ENCODE results near the gene KCNMA1.
"Not testable (repeated sequence)": the region's sequence is repeated elsewhere in the genome, so short reads cannot be mapped to it uniquely, and the experiment has no call there.

Gene KCNMA1

DNA sequence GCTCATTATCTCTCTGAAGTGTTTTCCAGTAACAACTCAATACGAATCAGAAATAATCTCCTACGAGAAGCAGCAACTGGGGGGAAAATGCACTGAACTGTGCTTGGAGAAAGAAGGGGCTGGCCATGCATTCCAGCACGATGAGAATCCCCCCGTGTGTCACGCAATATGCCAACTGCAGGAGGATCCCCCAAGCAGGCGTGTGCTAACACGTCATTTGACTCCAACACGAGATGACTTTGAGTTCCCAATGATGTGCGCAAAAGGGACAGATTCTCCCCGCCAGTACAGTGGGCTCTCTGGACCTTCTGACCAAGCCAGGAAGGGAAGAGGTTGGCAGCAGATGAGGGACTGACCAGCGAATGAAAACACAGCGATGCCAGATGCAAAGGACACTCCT lies 105.5 kb downstream of the KCNMA1 start:
- no peak for DNase-seq (ENCODE audit: low read depth in 2 of 2)

DNA sequence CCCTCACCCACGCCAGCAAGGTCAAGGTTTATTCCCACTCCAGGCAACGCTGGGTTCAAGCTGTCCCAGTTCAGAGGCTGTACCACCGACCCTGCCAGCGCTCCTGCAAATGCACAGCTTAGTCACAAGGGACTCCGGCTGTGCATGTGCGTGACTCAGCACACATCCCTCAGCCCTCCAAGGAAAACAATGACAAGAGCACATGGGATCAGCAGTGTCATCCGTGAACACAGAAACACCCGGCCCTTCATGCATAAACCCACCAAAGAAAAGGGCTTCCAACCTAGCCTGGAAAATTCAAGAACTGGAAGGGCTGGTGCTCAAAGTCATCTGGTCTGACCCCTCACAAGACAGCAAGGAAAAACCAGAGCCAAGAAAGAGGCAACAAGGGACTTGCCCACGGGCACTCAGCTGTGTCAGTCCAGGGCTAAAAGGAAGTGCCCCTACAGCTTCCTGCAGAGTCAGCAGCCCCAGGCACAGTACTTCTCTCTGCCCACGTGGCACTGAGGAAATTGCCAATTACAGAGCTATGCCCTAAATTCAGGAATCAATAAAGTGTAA lies 106.1 kb downstream of the KCNMA1 start:
- no peak for DNase-seq (ENCODE audit: low read depth in 2 of 2)

DNA sequence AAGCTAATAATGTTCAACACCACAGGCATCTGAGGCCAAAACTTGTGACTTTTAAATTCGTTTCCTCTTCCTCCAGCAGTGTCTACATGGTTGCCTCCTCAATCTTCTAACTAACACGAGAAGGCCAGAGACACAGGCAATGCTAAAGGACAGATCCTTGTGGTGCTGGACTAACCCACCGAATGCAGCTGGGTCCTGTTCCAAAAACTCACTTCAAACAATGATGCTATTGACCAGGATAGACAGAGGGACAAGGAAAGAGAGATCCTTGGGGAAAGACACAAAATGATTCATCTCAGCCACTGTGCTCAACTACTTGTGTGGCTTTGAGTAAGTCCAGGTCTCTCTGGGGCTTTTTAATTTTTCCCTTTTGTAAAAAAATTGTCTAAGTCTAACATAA lies 107.6 kb downstream of the KCNMA1 start:
- DNase-seq (ENCODE audit: low read depth in 2 of 2), result no peak

DNA sequence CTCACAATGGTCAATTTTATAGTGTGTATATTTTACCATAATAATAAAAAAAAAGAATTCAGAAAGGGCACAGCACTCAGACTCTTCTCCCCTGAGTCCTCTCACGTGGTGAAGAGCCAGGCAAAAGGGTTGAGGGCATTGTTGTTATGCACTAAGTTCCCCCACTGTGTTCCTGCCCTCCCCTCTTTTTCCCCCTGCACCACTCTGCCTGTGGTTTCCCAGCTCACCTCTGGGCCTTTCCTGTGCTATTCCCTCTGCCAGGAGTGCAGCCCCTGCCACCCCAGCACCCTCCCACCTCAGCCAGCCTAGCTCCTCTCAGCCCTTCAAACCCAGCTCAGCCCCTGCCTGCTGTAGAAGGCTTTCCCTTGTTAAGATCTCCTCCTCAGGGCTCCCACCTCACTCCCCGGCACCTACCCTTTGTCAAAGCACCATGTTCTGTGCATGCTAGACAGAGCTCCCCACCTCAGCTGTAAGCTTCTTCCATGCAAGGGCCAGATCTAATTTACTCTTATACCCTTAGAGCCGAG lies 108.5 kb downstream of the KCNMA1 start:
- no peak for DNase-seq (ENCODE audit: low read depth in 2 of 2)

DNA sequence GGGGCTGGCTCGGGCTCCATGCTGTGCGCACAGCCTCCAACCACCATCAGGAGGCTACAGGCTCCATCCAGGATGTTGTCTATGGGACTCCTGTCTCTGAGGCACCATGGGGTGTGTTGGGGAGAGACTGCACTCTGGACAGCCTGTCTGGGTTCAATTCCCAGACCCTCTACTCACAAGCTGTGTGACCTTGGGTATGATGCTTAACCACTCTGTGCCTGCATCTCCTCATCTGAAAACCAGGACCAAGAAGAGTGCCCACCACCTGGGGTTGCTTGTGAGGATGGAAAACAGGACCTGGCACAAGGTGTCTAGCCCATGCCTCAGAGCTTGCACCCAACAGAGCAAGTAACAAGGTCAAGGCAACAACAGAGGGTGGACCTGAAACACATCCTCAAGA lies 109.8 kb downstream of the KCNMA1 start:
- DNase-seq (ENCODE audit: low read depth in 2 of 2), result no peak

DNA sequence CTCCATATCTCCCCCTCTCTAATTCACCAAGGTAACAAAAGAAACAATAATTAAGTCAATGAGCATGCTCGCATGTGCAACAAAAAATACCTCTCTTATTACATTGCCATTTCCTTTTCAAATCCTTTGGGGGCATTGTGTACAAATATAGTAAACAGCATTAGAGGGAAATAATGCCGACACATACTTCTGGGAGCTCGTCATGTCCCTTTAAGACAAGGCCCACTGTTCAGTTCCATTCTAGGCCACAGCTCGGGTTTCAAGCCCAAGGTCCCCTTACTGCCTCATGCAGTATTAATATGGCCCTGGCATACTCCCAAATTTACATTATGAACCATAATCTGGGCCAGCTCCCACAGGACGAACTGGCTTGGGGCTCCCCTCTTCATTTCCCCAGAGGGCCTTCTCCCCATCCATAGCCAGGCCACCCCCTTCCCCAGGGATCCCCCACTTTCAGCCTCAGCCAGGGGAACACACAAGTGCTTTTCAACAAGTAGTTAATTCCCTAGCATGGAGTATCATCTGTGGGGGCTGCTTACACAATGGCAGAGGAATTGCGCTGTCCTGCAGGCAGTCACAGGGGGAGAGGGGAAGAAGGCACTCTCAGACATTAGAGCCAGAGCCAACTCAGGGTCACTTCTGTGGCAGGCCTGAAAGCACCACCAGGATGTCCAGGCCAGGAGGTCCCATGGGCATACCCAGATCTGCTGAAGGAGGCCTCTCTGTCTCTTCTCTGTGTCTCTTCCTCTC lies 110.6 kb downstream of the KCNMA1 start:
- DNase-seq (ENCODE audit: low read depth in 2 of 2), result no peak

DNA sequence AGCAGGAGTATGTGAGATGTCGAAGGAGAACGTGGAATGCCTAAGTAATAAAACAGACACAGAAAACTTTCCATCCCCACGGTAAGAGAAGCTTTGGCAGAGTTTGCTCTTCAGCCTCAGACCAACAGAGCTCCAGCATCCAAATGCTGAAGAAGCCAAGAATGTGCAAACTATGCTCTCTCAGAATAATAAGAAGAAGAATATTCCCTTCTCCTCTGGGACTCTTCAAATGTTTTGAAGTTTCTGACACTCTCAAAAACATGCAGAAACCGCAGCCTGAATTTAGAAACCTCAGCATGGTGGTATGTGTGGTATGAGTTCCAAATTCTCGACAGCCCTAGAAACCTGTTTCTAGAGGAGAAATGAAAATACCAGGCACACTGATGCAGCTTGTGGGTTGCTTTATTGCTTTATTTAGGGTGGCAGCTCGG lies 113.3 kb downstream of the KCNMA1 start:
- no peak for DNase-seq (ENCODE audit: low read depth in 2 of 2)

DNA sequence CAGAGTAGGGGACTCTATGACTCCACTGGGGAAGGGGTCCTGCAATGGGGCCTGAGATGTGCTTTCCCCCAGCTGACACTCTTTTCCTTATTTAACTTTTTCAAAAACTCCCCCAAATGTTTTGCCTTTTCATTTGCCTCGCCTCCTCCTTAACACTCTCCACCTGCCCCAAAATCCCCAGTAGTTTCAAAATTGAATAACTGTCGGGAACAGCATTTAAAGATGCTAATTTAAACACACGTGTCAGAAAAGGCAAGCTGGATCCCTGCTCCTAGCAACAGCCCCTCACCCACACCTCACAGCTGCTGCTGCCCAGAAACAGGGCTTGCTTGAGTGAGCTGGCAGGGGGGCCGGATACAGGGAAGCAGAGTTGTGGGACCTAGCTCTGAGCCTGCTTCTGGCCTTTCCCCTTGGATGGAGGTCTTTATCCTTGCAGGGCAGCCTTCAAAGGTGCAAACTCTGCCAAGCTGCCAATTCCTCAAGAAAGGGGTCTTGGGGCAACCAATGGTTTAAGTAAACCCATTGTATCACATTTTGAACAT lies 115.3 kb downstream of the KCNMA1 start:
- no peak for DNase-seq (ENCODE audit: low read depth in 2 of 2)

DNA sequence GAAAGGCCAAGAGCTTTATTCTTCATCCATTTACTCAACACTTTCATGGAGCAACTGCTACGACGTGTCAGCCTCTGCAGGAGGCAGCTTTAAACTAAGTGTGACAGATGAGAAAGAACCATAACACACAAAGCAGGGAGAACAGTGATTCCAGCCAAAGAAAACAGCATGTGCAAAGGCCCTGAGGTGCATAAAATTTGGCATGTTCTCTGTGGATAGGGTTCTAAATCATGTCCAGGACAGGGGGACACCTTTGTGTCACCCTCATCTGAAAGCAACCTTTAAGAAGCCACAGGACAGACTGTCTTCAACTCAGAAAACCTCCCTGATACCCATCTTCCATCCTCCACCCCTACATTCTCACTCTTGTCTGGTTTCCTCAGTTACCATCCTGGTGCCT lies 116.6 kb downstream of the KCNMA1 start:
- no peak for DNase-seq (ENCODE audit: low read depth in 2 of 2)

DNA sequence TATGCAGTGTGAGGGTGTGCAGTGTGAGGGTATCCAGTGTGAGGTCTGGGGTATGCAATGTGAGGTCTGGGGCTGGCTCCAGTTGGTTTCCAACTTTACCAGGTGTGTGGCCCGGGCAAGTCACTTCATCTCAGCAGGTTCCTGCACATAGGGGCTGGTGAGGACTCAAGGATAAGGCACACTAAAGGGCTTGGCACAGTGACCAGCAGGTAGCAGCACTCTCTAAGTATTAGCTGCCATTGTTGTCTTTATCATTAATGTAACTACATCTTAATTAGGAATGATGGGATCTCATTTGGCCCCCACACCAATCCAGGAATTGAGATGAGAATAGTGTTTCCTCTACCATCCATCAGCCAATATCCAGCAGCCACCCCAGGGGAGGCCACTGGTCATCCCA lies 117.3 kb downstream of the KCNMA1 start:
- no peak for DNase-seq (ENCODE audit: low read depth in 2 of 2)

DNA sequence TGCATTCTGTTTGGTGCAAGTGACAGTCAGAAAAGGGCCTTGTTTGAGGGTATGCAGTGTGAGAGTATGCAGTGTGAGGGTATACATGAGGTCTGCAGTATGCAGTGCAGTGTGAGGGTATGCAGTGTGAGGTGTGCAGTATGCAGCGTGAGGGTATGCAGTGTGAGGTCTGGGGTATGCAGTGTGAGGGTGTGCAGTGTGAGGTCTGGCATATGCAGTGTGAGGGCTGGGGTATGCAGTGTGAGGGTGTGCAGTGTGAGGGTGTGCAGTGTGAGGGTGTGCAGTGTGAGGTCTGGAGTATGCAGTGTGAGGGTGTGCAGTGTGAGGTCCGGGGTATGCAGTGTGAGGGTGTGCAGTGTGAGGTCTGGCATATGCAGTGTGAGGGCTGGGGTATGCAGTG lies 117.8 kb downstream of the KCNMA1 start:
- DNase-seq (ENCODE audit: low read depth in 2 of 2), result not testable (repeated sequence)

DNA sequence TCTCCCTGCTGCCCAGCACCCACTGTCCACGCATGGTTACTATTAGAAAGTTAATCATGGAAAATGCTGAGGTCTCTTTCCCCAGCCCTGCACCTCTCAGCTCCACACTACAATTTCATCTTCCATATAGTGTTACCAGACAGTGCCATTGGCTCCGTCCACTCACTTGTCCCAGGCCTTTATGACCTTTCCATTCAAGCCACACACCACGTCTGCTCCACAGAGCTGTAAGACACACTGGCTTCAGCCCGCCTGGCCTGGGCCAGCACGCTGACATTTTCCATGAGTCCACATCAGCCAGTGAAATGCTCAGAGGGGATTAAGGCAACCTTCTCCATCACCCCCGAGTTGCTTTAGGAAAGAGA lies 118.7 kb downstream of the KCNMA1 start:
- DNase-seq (ENCODE audit: low read depth in 2 of 2), result no peak

DNA sequence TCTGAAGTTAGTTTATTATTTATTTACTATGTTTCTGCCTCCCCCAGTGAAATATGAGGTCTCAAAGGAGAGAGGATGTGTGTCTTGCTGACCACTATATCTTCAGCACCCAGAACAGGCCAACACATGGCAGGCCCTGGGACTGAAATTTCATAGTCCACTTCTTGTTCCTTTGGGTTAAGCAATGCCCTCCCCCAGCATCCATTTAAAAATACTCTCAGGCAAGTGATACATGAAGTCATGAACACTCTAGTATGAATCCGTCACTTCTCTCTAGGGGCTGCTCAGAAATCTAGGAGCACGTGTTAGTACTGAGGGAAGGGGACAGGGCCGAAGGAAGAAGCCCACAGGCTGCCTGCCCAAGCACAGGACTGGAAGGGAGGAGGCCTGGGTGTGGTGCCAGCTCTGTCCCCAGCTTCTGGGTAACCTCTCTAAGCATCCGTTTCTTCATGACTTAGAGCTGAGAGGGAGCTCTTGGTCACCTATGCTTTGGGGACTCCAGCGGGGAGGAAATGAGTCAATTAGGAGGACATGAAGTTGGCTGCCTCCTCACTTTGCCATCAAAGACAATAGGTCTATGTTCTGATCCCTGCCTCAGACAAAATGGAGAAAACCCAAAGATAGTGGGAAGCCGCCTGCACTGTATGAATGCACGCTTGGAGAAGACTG lies 119.2 kb downstream of the KCNMA1 start:
- DNase-seq (ENCODE audit: low read depth in 2 of 2), result no peak

DNA sequence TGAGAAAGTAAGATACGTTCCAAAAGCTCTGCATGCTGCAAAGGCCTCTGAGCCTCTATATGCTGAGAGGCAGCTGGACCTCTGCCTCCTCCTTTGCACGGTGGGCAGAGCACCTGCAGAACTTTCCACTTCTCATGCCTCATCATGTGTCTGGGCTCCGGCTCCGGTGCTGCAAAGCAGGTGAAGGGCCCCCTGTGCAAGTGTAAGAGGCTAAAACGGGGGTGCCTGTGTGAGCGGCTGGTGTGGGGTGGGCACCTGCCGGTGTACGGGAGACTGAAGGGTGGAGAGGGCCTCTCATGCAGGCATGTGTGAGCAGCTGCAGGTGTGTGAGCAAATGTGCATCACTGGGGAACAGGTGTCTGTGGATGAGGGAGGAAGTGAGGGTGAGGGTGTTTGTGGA lies 121.0 kb downstream of the KCNMA1 start:
- no peak for DNase-seq (ENCODE audit: low read depth in 2 of 2)

DNA sequence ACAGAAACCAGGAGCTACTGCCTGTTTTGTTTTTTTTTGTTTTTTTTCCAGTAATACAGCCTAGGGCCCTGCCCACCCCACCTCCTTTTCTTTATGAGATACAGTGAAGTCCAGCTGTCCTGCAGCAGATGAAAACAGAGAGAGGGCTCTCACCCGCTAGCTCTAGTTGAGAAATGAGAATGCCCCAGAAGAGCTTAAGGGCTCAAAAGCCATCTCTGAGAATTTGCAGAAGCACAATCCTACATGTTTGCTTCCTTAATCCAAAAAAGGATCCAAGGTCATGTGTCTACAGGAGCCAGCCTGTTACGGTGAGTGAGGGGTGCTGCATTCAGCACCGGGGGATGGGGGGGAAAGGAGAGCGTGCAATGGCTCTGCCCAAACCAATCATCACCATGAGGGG lies 122.7 kb downstream of the KCNMA1 start:
- DNase-seq (ENCODE audit: low read depth in 2 of 2), result no peak

DNA sequence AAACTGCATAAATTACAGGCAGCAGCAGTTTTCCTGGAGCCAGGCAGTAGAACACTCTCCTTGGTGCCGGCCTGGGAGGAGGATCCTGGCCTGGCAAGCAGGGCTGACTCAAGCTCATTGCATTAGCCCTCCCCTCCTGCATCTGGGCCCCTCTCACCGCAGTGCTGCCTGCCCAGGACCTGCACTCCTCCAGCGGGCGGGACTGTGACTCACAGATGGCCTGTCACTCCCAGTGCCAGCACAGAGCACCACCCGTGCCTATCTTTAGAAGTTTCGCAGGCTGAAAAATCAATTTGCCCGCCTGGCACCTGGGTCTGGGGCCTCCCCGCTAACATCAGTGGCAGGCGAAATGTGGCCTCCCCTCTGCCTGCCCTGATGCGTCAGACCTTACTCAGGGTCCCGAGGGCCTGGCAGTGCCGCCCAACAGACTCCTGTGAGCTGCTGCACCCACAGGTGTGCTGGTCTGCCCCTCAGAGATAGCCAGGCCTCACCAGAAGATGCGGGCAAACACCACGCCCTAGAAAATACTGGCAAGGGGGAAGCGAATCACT lies 123.8 kb downstream of the KCNMA1 start:
- DNase-seq (ENCODE audit: low read depth in 2 of 2), result no peak

DNA sequence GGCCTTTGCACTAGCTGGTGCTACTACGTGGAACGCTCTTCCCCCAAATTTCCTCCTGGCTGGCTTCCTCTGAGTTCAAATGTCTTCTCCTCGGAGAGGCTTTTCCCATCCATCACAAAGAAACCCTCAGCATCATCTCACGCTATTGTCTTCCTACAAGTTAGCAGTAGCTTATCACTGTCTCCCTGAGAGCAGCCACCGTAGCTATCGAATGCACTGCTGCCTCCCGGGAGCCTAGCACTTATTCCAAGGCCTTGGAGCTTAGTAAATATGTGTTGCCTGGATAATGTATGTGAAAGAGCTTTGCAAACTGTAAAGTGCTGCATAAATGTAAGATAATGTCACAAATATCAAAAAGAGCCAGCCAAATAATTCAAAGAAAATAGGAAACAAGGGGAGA lies 124.4 kb downstream of the KCNMA1 start:
- no peak for DNase-seq (ENCODE audit: low read depth in 2 of 2)

DNA sequence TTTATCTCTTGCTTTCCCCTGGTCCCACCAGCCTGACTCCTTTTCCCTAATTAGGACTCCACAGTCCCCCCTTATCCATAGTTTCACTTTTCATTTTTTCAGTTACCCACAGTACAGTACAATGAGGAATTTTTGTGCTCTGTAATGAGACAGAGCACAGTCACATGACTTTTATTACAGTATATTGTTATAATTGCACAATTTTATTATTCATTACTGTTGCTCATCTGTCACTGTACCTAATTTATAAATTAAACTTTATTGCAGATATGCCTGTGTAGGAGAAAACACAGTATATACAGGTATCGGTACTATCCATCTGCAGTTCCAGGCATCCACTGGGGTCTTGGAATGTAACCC lies 125.4 kb downstream of the KCNMA1 start:
- DNase-seq (ENCODE audit: low read depth in 2 of 2), result no peak

DNA sequence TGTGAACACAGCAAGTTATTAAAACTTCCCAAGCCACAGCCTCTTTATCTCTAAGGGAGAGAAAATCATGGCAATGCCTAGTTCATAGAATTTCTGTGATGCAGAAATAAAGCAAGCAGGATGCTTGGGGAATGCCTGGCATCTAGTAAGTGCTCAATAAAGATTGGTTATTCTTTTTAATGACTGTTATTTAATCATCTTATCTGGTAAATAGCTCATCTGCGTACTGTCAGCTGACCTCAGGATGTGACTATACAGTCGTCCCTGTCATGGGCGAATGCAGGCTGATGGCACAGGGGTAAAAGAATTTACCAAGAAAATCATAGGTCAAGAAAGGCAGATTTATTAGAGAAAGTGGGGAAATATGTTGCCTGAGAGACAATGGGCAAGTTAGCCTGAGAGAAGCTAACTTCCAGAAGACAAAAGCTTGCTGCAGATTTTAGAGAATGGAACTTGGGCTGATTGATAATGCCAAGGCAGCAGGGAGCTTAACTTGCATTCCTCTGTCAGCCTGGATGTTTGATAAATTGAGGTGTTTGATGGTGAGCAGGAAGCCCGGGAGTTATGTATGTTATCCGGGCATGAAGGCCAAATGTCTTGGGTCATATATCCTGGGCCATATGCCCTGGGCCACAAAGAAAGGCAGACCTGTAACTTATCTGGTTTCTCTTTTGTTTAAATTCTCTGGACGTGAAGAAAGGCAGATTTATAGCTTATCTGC lies 126.0 kb downstream of the KCNMA1 start:
- no peak for DNase-seq (ENCODE audit: low read depth in 2 of 2)

DNA sequence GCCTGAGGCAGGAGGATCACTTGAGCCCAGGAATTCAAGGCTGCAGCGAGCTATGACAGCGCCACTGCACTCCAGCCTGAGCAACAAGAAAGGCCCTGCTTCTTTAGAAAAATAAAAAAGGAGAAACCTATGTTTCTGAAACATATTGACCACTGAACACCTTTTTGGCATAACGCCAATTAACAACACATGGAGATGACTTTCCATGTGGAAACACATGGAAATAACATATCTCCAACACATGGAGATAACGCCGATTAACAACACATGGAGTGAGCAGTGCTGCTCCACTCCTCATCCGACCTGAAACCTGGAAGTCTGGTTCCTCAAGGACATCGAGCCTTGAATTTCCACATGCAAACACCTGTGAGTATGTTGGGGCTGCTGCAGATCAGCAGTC lies 126.9 kb downstream of the KCNMA1 start:
- no peak for DNase-seq (ENCODE audit: low read depth in 2 of 2)

DNA sequence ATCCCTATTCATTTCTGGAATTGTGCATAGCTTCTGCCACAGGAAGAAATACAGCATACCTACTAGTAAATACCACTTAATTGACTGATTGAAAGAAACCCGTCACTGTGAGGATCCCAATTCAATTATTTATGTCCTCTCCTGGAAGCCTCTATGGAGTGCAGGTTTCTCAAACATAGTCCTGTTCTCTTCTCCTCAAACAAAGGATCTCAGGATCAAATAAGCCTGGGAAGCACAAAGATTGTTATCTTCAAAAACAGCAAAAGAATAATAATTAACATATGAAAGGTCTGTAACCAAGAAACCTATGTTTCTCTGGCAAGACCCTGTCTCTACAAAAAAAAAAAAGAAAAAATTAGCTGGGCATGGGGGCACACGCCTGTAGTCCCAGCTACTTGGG lies 127.3 kb downstream of the KCNMA1 start:
- DNase-seq (ENCODE audit: low read depth in 2 of 2), result no peak

DNA sequence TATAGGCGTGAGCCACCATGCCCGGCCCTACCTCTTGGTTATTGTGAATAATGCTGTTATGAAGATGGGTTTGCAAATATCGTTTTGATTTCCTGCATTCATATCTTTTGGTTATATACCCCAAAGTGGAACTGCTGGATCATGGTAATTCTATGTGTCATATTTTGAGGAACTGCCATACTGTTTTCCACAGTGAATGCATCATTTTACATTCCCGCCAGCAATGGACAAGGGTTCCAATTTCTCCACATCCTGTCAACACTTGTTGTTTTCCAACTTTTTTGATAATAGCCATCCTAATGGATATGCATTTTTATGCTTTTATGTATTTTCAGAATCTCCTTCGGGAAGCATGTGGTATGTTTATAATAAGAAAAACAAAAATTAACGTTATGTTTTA lies 128.2 kb downstream of the KCNMA1 start:
- DNase-seq (ENCODE audit: low read depth in 2 of 2), result no peak

All from stimulated activated CD4-positive, alpha-beta T cell treated with anti-CD3 and anti-CD28 coated beads, Interleukin-1b, Interleukin-23, amount 100 ng/mL, for 1 hour (primary cell).